DMS153 treated with DMSO at 0.1 percent for 48 hours (cell line): ENCODE results near the gene IREB2.
"Not testable (repeated sequence)": the region's sequence is repeated elsewhere in the genome, so short reads cannot be mapped to it uniquely, and the experiment has no call there.

Source experiments
- DNase-seq: peaks from one replicate; lab custom pipeline; 2025; ENCODE audit not compliant: unreplicated experiment; lab: John Stamatoyannopoulos, UW

IREB2 gene

GRCh38 chr15:78432664-78433063, 5.4 kb upstream of the IREB2 start:
- DNase-seq = no peak

- no peak for DNase-seq
Observed at GRCh38 chr15:78434134-78434533, 3.9 kb upstream of the IREB2 start.

GRCh38 chr15:78434711-78435110, 3.3 kb upstream of the IREB2 start:
- DNase-seq = not testable (repeated sequence)

GRCh38 chr15:78437107-78437761, 782 bp upstream of the IREB2 start:
- DNase-seq = no peak

GRCh38 chr15:78438619-78439285, 736 bp downstream of the IREB2 start:
- no peak for DNase-seq

GRCh38 chr15:78440375-78441373, 2.7 kb downstream of the IREB2 start:
- DNase-seq = no peak

- DNase-seq = no peak
Observed at GRCh38 chr15:78444255-78444654, 6.2 kb downstream of the IREB2 start.

- DNase-seq = no peak
Observed at GRCh38 chr15:78445875-78446274, 7.9 kb downstream of the IREB2 start.

- DNase-seq = no peak
Observed at GRCh38 chr15:78446551-78446950, 8.5 kb downstream of the IREB2 start.

- DNase-seq = no peak
Observed at GRCh38 chr15:78448441-78449219, 10.6 kb downstream of the IREB2 start.

- DNase-seq = no peak
Observed at GRCh38 chr15:78449220-78449999, 11.4 kb downstream of the IREB2 start.

- DNase-seq = no peak
Observed at GRCh38 chr15:78450285-78450858, 12.4 kb downstream of the IREB2 start.

- no peak for DNase-seq
Observed at GRCh38 chr15:78452485-78452884, 14.5 kb downstream of the IREB2 start.

- DNase-seq = no peak
Observed at GRCh38 chr15:78453447-78453846, 15.4 kb downstream of the IREB2 start.

GRCh38 chr15:78454992-78455391, 17.0 kb downstream of the IREB2 start:
- DNase-seq = no peak

GRCh38 chr15:78455749-78456148, 17.7 kb downstream of the IREB2 start:
- peak; percentile 21 for DNase-seq

- no peak for DNase-seq
Observed at GRCh38 chr15:78456426-78456825, 18.4 kb downstream of the IREB2 start.

- DNase-seq = no peak
Observed at GRCh38 chr15:78457101-78457500, 19.1 kb downstream of the IREB2 start.

GRCh38 chr15:78460737-78461136, 22.7 kb downstream of the IREB2 start:
- DNase-seq = no peak
